Measurements from ENCODE around the gene MGA.
"Not testable (repeated sequence)": the region's sequence is repeated elsewhere in the genome, so short reads cannot be mapped to it uniquely, and the experiment has no call there.

The MGA gene

GRCh38 chr15:41727143-41727542 lies 66.9 kb downstream of the MGA start:
- DNase-seq (ENCODE audit: low spot score), result no peak

- DNase-seq (ENCODE audit: low spot score), result not testable (repeated sequence)
Observed at GRCh38 chr15:41728061-41728460, 67.9 kb downstream of the MGA start.

GRCh38 chr15:41730543-41730942 lies 70.3 kb downstream of the MGA start:
- no peak for DNase-seq (ENCODE audit: low spot score)

GRCh38 chr15:41732483-41732882 lies 72.3 kb downstream of the MGA start:
- DNase-seq (ENCODE audit: low spot score), result no peak

GRCh38 chr15:41734079-41734478 lies 73.9 kb downstream of the MGA start:
- DNase-seq (ENCODE audit: low spot score), result no peak

GRCh38 chr15:41735046-41735445 lies 74.8 kb downstream of the MGA start:
- DNase-seq (ENCODE audit: low spot score), result no peak

- DNase-seq (ENCODE audit: low spot score), result not testable (repeated sequence)
Observed at GRCh38 chr15:41735492-41735891, 75.3 kb downstream of the MGA start.

- no peak for DNase-seq (ENCODE audit: low spot score)
Observed at GRCh38 chr15:41746802-41747201, 86.6 kb downstream of the MGA start.

GRCh38 chr15:41756198-41756597 lies 96.0 kb downstream of the MGA start:
- no peak for DNase-seq (ENCODE audit: low spot score)

GRCh38 chr15:41772720-41773331 lies 112.6 kb downstream of the MGA start:
- peak; percentile 79 for DNase-seq (ENCODE audit: low spot score)

- DNase-seq (ENCODE audit: low spot score), result no peak
Observed at GRCh38 chr15:41773332-41773728, 113.1 kb downstream of the MGA start.

- DNase-seq (ENCODE audit: low spot score), result no peak
Observed at GRCh38 chr15:41773729-41774061, 113.5 kb downstream of the MGA start.

- peak; percentile 99 for DNase-seq (ENCODE audit: low spot score)
Observed at GRCh38 chr15:41774062-41774881, 114.1 kb downstream of the MGA start, which contains the start of gene MAPKBP1. TSS of gene MAPKBP1 (plus strand) at chr15:41774484. CDS start at chr15:41775276, 792 bp downstream.

- no peak for DNase-seq (ENCODE audit: low spot score)
Observed at GRCh38 chr15:41774882-41775417, 114.7 kb downstream of the MGA start.

- DNase-seq (ENCODE audit: low spot score), result no peak
Observed at GRCh38 chr15:41775651-41776050, 115.4 kb downstream of the MGA start.

- no peak for DNase-seq (ENCODE audit: low spot score)
Observed at GRCh38 chr15:41777421-41777973, 117.3 kb downstream of the MGA start.

- DNase-seq (ENCODE audit: low spot score), result no peak
Observed at GRCh38 chr15:41778521-41778920, 118.3 kb downstream of the MGA start.

- no peak for DNase-seq (ENCODE audit: low spot score)
Observed at GRCh38 chr15:41779662-41780157, 119.5 kb downstream of the MGA start.

GRCh38 chr15:41780266-41780665 lies 120.1 kb downstream of the MGA start:
- no peak for DNase-seq (ENCODE audit: low spot score)

GRCh38 chr15:41780727-41781126 lies 120.5 kb downstream of the MGA start:
- no peak for DNase-seq (ENCODE audit: low spot score)

GRCh38 chr15:41782371-41783282 lies 122.4 kb downstream of the MGA start:
- DNase-seq (ENCODE audit: low spot score), result no peak

- no peak for DNase-seq (ENCODE audit: low spot score)
Observed at GRCh38 chr15:41783296-41783695, 123.1 kb downstream of the MGA start.
